HG03045 (cell line): ENCODE data around the gene NXNL1.

Experiments
- ATAC-seq: cut with Tn5 transposase; IDR thresholded peaks from one replicate; pipeline ENCODE4 v1.9.1; 2021; ENCODE audit warnings: mild to moderate bottlenecking, moderate library complexity; ENCODE audit not compliant: unreplicated experiment

NXNL1 gene

GRCh38 chr19:17419621-17420474, 40.9 kb downstream of the NXNL1 start, which contains the start of gene MVB12A:
Gene MVB12A (plus strand): TSS chr19:17420047. CDS start chr19:17420136, 89 bp downstream.
- peak; percentile 87 for ATAC-seq

DNA sequence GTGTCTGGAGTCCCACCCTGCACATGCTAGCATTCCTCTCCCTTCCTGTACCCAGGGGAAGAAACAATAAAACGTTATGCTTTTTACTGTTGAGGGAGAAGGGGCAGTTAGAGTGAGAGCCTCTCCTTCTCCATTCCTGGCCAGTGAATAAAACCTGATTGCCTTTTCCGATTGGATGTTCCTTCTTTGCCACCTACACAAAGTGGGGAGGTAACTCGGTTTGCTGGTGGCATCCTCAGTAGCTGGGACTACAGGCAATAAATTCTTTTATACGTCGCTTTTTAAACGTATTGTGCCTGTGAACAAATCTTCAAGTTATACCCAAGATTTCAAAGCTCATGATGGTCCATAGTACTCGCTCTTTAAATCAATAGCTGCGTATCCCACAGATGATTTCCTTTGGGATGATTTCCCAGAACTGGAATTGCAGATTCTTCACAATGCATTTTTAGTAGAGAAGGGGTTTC, 41.5 kb downstream of the NXNL1 start:
- no peak for ATAC-seq

- no peak for ATAC-seq
Measured at GRCh38 chr19:17418710-17419109, 42.0 kb downstream of the NXNL1 start.

- no peak for ATAC-seq
Measured at GRCh38 chr19:17415121-17415520, 45.6 kb downstream of the NXNL1 start.

- no peak for ATAC-seq
Measured at GRCh38 chr19:17414097-17414496, 46.6 kb downstream of the NXNL1 start.

DNA sequence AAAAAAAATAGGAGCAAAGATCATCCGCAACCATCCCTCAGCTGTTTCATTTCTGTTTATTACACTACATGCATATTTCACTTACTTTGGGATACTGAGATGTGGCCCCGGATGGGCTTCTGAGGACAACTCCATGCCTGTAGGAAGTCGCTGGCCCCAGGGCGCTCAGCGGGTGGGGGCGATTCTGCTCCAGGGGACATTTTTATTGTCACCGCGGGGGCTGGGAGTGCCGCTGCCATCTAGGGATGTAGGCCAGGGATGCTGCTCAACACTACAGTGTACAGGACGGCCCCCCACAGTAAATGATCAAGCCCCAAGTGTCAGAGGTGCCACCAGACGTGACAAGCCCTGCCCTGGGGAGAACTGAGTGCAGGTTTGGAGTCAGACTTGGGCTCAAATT, 48.9 kb downstream of the NXNL1 start:
- no peak for ATAC-seq

DNA sequence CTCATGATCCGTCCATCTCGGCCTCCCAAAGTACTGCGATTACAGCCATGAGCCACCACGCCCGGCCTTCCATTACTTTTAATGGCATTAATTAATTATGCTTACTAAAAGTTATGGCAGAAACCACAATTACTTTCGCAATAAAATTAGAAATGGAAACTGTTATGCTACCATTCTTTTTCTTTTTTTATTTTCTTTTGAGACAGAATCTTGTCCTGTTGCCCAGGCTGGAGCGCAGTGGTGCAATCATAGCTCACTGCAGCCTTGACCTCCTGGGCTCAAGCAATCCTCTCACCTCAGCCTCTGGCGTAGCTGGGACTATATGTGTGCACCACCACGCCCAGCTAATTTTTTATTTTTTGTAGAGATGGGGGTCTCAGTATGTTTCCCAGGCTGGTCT, 50.7 kb downstream of the NXNL1 start:
- no peak for ATAC-seq

DNA sequence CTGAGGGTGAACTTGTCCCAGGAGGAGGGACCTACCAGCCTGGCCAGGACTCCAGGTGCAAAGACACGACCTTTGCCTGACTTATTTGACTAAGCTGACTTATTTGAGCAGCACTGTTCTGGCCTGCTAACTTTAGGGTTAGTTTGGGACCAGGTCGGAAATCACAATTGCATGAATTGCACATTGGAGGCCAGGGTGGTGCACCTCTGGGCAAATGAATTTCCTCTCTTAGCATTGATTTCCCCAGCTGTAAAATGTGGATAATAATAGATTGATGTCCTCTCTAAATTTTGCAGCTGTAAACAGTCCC, 53.9 kb downstream of the NXNL1 start:
- ATAC-seq = peak; percentile 9

- ATAC-seq = peak; percentile 22
Measured at GRCh38 chr19:17406046-17406886, 54.5 kb downstream of the NXNL1 start.
